NB4 (cell line): ENCODE results near the gene ACTR8.

Source experiments
- DNase-seq: peaks from one replicate; pipeline ENCODE4 v3.0.0; 2010; ENCODE audit warnings: low read depth
- H3K4me3 ChIP-seq: one replicate; pipeline ENCODE4 v1.5.1; 2011; ENCODE audit warnings: mild to moderate bottlenecking, low read depth, low read length, moderate library complexity
- MYC ChIP-seq: IDR thresholded peaks from 2 replicates; pipeline ENCODE4 v1.6.1; 2011; ENCODE audit warnings: low read depth, low read length
- POLR2A ChIP-seq: IDR thresholded peaks from 2 replicates; pipeline ENCODE4 v1.6.1; 2011; ENCODE audit warnings: mild to moderate bottlenecking; ENCODE audit not compliant: insufficient read length; ENCODE audit errors: extremely low read depth
- TF ChIP-seq, protein P1 (sequence below): IDR thresholded peaks from 2 replicates; pipeline ENCODE4 v1.6.1; 2011; ENCODE audit warnings: low read depth, low read length
- TF ChIP-seq, protein P2 (sequence below): IDR thresholded peaks from one replicate; pipeline ENCODE4 v1.5.1; 2012; ENCODE audit warnings: low read depth, low read length

The ACTR8 gene

DNA sequence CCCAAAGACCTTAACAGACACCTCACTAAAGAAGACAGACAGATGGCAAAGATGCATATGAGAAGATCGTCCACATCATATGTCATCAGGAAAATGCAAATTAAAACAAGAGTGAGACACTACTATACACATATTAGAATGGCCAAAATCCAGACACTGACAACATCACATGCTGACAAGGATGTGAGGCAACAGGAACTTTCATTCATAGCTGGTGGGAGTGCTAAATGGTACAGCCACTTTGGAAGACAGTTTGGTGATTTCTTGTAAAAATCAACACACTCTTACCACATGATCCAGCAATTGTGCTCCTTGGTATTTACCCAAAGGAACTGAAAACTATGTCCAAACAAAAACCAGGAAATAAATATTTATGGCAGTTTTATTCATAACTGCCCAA, 53.4 kb downstream of the ACTR8 start:
- no peak overlapping the region for H3K4me3 ChIP-seq
- no peak for DNase-seq
- TF ChIP-seq POLR2A: no peak
- TF ChIP-seq, protein P1, sequence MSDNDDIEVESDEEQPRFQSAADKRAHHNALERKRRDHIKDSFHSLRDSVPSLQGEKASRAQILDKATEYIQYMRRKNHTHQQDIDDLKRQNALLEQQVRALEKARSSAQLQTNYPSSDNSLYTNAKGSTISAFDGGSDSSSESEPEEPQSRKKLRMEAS: no peak
- no peak for TF ChIP-seq MYC
- TF ChIP-seq, protein P2, sequence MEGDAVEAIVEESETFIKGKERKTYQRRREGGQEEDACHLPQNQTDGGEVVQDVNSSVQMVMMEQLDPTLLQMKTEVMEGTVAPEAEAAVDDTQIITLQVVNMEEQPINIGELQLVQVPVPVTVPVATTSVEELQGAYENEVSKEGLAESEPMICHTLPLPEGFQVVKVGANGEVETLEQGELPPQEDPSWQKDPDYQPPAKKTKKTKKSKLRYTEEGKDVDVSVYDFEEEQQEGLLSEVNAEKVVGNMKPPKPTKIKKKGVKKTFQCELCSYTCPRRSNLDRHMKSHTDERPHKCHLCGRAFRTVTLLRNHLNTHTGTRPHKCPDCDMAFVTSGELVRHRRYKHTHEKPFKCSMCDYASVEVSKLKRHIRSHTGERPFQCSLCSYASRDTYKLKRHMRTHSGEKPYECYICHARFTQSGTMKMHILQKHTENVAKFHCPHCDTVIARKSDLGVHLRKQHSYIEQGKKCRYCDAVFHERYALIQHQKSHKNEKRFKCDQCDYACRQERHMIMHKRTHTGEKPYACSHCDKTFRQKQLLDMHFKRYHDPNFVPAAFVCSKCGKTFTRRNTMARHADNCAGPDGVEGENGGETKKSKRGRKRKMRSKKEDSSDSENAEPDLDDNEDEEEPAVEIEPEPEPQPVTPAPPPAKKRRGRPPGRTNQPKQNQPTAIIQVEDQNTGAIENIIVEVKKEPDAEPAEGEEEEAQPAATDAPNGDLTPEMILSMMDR: no peak

DNA sequence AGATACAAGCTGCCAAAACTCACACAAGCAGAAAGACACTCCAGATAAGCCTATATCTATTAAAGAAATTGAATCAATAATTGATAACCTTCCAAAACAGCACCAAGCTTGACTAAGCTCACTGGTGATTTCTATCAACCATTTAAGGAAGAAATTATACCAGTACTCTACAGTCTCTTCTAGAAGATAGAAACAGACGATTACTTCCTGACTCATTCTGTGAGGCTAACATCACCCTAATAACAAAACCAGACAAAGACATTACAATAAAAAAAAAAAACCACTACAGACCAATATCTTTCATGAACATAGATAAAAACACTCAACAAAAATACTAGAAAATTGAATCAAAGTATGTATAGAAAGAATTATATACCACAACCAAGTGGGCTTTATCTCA, 55.9 kb downstream of the ACTR8 start:
- no peak for TF ChIP-seq POLR2A
- TF ChIP-seq, protein P1: no peak
- TF ChIP-seq, protein P2: no peak
- H3K4me3 ChIP-seq: no peak overlapping the region
- no peak for DNase-seq

DNA sequence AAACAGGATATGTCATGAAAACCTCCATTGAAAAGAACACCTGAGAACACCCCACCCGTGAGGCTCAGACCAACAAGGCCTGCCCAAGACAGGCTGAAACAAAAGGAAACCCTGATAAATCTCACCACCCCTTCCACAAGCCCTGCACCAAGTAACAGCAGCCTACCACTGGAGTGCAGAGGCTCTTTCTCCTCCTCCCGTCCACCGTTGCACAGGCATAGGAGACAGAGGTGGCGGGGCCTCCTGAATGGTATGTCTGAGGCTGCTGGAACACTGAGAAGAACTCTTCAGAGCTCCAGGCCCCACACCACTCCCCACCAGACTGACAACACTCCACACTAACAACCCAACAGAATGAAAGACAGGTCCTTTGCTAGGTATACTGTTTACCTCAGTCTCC, 57.2 kb downstream of the ACTR8 start:
- DNase-seq: no peak
- no peak overlapping the region for H3K4me3 ChIP-seq
- TF ChIP-seq POLR2A (no peak), MYC (no peak)
- TF ChIP-seq, protein P1: no peak
- TF ChIP-seq, protein P2: no peak

DNA sequence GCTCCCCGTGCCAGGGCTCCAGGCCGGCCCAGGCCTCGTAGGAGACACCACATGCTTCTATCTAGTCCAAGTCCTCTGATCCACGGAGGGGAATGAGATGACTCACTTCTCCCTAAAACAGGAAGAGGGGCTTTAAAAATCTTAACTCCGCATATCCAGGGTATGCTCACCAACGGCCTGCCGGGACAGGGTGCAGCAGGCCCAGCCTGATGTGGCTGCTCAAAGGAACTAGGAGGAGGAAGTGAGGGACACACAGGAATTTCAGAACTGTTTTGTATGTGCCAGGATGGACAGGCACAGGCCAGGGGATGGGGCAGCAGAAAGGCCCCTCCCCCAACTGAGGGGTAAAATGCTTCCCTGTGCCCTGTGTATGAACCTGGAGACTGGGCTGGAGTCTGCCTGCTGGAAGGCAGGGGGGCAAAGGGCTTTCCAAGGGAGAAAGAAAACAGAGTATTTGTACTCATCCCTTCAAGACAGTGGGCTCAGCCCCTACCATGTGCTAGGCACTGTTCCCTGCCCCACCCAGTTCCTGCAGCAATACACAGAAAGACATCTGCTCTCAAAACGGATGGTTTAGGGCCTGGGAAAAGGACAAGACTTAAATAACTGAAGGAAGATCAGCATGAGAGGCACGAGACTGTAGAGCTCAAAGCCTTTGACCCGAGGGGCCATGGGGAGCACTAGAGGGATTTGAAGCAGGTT, 57.8 kb downstream of the ACTR8 start:
- TF ChIP-seq, protein P1: no peak
- TF ChIP-seq POLR2A (no peak), MYC (no peak)
- TF ChIP-seq, protein P2: no peak
- no peak overlapping the region for H3K4me3 ChIP-seq
- DNase-seq: no peak

DNA sequence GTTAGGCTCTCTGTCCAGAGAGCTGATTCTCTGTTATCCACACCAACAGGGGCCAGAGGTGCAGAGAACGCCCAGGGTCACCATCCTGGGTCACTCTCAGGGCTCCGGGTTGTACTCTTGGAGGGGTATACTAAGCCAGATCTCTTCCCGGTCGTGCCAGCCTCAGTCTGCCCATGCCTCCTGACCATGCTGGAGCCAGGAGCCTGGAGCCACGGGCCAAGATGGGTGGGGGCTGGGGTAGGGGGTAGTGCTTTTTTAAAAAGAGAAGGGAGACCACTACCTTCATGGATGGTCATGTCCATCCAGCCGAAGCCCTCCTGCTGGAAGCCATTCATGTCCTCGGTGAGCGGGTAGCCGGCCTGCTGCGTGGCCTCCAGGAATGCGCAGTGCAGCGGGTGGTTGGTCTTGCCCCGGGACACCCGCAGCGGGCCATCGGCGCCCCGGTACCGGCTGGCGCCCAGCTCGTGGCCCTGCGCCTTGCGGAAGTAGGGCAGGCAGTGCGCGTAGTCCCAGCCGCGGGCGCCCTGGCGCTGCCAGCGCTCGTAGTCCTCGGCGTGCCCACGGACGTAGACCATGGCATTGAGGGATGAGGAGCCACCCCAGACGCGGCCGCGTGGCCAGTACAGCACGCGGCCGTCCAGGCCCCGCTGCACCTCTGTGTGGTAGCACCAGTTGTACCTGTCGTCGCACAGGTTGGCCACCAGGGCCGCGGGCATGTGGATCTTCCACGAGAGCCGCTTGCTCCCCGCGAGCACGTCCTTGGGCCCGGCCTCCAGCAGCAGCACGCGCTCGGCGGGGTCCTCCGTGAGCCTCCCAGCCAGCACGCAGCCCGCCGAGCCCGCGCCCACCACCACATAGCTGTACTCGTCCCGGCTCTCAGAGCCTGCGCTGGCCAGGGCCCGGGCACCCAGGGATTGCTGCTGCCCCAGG, 58.7 kb downstream of the ACTR8 start:
- H3K4me3 ChIP-seq: no peak overlapping the region
- TF ChIP-seq, protein P1: no peak
- TF ChIP-seq MYC (no peak), POLR2A (no peak)
- TF ChIP-seq, protein P2: no peak

More for the DNA sequence above, 58.7 kb downstream of the ACTR8 start:
- DNase-seq: no peak
